ENCODE measurements around the gene TMEM143.
"Not testable (repeated sequence)": the region's sequence is repeated elsewhere in the genome, so short reads cannot be mapped to it uniquely, and the experiment has no call there.

The TMEM143 gene

DNA sequence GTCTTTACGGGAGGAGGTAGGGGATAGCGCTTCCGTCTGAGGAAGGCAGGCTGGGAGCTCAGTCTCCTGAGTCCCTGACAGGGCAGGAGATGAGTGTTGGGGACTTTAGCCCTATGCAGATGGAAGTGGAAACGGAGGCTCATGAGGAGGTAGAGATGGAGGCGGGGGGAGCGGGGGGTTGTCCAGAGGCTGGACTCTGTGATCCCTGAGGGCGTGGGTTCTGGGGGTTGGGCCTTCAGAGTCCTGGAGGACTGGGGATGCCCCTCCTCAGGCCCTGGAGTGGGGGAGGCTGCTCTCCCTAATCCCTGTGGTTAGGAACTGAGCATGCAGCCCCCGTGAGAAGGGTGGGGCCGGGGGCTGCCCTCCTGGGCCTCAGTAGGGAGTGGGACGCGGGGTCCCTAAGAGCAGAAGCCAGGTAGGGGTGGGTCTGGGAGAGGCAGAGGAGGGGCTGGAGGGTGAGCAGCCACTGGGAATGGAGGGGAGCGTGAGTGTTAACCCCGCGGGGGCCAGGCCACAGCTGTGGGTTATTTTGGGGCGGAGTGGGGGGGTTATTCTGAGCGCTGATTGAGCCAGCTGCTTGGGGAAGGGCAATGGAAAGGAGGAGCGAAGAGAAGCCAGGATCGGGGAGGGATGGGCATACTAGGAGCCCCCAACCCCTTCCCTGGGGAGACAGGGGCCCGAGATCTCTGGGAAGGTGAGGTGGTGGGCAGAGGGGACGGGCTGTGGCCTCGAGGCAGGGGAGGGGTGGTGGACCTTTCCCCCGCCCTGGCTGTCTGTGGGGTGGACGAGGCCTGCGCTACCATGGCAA, 32.5 kb upstream of the TMEM143 start:
- H3K4me3 ChIP-seq (ENCODE audit: low read length) = no peak overlapping the region
- H3K27ac ChIP-seq (ENCODE audit: low read length) = no peak overlapping the region
- peaks cover 35% of the 10 kb centered on the region for H3K4me1 ChIP-seq (ENCODE audit: control insufficient read depth, low read depth, low read length)
- peaks cover 61% of the 10 kb centered on the region for H3K27me3 ChIP-seq (ENCODE audit: control insufficient read depth, insufficient read depth, low read length)
- no peaks in the 10 kb centered on the region for H3K9me3 ChIP-seq (ENCODE audit: control insufficient read depth, low read depth, low read length)
- no peak overlapping the region for H3K9ac ChIP-seq (ENCODE audit: low read length)
- H3K36me3 ChIP-seq (ENCODE audit: control insufficient read depth, low read depth, low read length) = no peaks in the 10 kb centered on the region

DNA sequence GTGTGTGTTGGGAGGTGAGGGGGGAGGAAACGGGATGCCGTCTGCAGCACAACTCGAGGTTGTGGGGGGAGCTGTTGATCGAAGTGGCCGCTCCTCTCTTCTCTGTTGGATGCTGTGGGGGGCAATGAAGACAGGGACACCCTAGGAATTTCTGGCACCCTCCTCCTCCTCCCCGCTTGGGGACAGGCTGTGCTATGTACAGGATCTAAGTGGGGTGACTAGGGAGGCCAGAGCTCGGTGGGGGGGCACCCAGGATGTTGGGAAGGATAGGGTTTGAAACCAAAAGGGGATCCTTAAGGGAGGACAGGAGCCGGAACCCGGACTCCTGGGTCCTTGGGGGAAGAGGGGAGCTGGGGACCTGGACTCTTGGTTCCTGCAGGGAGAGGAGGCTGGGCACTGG, 31.8 kb upstream of the TMEM143 start:
- H3K4me3 ChIP-seq (ENCODE audit: low read length) = no peak overlapping the region
- H3K9ac ChIP-seq (ENCODE audit: low read length) = no peak overlapping the region
- no peaks in the 10 kb centered on the region for H3K36me3 ChIP-seq (ENCODE audit: control insufficient read depth, low read depth, low read length)
- H3K9me3 ChIP-seq (ENCODE audit: control insufficient read depth, low read depth, low read length) = no peaks in the 10 kb centered on the region
- peaks cover 30% of the 10 kb centered on the region for H3K4me1 ChIP-seq (ENCODE audit: control insufficient read depth, low read depth, low read length)
- H3K27ac ChIP-seq (ENCODE audit: low read length) = no peak overlapping the region
- H3K27me3 ChIP-seq (ENCODE audit: control insufficient read depth, insufficient read depth, low read length) = peaks cover 61% of the 10 kb centered on the region

DNA sequence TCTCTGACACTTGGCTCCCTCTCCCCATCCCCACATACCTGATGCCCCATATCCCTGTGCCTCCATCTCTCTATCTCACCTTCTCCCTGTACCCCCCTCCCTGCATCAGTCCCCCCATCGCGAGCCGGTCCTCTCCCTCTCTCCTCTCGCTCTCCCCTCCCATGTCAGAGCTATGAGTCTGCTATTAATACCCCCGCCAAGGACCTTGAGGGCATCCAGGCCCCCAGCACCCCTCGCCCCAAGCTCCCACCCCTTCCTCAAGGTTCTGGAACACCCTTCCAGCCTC, 31.4 kb upstream of the TMEM143 start:
- H3K9me3 ChIP-seq (ENCODE audit: control insufficient read depth, low read depth, low read length) = no peaks in the 10 kb centered on the region
- peaks cover 30% of the 10 kb centered on the region for H3K4me1 ChIP-seq (ENCODE audit: control insufficient read depth, low read depth, low read length)
- H3K36me3 ChIP-seq (ENCODE audit: control insufficient read depth, low read depth, low read length) = no peaks in the 10 kb centered on the region
- no peak overlapping the region for H3K9ac ChIP-seq (ENCODE audit: low read length)
- H3K4me3 ChIP-seq (ENCODE audit: low read length) = peak overlapping the region; percentile 53
- no peak overlapping the region for H3K27ac ChIP-seq (ENCODE audit: low read length)
- H3K27me3 ChIP-seq (ENCODE audit: control insufficient read depth, insufficient read depth, low read length) = peaks cover 61% of the 10 kb centered on the region

DNA sequence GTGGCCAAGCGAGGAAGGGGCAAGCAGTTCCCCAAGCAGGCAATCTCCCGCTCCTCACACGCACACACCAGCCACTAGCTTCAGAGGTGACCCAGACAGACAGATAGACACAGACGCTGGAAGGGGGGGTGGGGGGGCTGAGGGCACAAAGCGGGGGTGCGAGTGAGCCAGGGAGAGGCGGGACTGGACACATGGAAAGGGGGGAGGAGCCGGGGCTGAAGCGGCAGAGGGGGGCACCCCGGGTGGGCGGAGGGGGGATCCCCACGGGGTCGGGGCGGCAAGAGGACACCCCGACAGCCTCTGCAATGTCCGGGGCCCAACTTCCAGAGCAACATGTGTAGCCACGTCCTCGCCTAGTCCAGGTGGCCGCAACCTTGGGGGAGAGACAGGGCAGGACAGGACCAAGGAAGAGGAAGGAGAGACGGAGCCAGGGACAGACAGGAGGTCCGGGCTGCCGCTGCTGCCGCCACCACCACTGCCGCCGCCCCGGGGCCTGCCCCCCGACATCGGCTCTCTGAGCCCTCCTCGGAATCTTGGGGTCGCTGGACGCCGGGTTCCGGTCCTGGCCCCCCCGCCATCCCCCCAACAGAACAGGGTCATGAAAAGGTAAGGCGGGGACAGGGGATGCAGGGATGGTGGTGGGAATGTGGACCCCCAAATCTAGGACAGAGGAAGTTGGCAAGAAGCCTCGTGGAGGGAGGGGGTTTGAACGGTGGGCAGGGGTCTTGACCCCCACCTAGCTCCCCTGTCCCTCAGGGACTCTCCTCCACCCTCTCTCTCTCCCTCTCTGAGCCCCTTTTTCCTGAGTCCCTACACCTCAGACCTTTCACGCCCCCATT, 30.8 kb upstream of the TMEM143 start:
- H3K9ac ChIP-seq (ENCODE audit: low read length) = no peak overlapping the region
- peak overlapping the region; percentile 53 for H3K4me3 ChIP-seq (ENCODE audit: low read length)
- H3K9me3 ChIP-seq (ENCODE audit: control insufficient read depth, low read depth, low read length) = no peaks in the 10 kb centered on the region
- H3K27me3 ChIP-seq (ENCODE audit: control insufficient read depth, insufficient read depth, low read length) = peaks cover 61% of the 10 kb centered on the region
- peaks cover 30% of the 10 kb centered on the region for H3K4me1 ChIP-seq (ENCODE audit: control insufficient read depth, low read depth, low read length)
- no peak overlapping the region for H3K27ac ChIP-seq (ENCODE audit: low read length)
- no peaks in the 10 kb centered on the region for H3K36me3 ChIP-seq (ENCODE audit: control insufficient read depth, low read depth, low read length)

DNA sequence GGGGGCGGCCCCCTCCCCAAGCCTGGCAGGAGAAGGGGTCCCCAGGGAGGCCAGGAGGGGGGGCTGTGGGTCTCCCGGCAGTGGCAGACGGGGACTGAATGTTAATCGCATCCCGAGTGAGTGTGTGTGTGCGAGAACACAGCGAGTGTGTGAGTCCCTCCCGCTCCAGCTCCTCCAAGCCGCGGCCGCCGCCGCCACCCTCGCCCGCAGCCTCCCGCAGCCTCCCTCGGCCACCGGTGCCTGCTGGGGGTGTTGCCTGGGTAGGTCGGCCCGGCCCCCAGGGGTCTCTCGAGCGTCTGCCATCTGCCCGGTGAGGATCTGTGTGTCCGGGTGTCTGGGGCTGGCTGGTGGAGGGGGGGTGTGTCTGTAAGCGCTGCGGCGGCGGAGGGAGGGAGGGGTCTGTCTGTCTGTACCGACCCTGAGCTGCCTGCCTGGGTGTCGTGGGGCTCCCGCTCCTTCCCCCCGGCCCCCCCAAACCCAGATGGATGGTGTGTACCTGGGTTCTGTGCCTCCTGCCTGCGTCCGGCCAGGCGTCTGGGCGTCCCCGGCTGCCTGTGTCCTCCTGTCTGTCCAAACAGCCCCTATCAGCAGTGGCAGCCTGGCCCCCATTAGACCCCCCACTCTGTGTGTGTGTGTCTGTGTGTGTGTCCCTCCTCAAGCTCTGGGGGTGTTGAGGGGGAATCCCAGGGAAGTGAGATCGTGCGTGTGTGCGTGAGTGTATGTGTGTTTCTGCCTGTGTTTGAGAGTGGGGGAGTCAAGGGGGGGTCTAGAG, 30.0 kb upstream of the TMEM143 start, which contains the start of gene GRIN2D:
GRIN2D (plus strand) TSS at position 110 of the 772 bp plus-strand sequence. CDS start 4,725 bp downstream, outside the sequence.
- H3K27me3 ChIP-seq (ENCODE audit: control insufficient read depth, insufficient read depth, low read length) = peaks cover 61% of the 10 kb centered on the region
- H3K27ac ChIP-seq (ENCODE audit: low read length) = no peak within 1 kb of the TSS
- peaks cover 23% of the 10 kb centered on the region for H3K4me1 ChIP-seq (ENCODE audit: control insufficient read depth, low read depth, low read length)
- peaks cover 6% of the 10 kb centered on the region for H3K36me3 ChIP-seq (ENCODE audit: control insufficient read depth, low read depth, low read length)
- peak within 1 kb of the TSS; percentile 53 for H3K4me3 ChIP-seq (ENCODE audit: low read length)
- no peaks in the 10 kb centered on the region for H3K9me3 ChIP-seq (ENCODE audit: control insufficient read depth, low read depth, low read length)
- no peak within 1 kb of the TSS for H3K9ac ChIP-seq (ENCODE audit: low read length)

DNA sequence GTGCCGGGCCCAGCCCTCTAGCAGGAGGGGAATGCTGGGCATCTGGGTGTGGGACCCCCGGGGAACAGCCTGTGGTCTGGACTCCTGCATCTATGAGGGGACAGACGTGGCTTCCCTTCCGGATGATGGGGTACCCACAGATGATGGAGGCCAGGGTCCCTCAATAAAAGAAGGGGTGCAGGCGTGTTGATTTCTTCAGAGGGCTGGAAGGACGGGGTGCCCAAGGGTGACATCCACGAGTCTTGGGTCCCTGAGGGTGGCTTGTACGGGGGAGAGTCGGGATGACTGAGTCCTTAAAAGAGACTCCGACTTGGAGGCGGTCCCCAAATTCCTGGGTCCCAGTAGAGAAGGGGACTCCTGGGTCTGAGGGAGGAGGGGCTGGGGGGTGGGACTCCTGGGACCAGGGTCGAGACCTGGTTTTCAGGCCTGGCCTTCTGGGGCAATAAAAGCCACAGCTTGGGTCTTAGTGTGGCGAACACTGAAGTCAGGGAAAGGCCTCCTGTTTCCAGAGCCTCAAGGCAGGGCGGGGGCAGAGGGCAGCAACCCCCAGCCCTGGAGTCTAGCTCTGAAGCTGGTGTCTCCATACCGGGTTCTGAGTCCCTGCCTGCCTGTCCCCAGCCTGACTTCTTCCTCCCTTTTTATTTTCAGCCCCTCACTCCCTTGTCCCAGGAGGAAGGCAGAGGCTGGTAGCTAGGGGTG, 29.3 kb upstream of the TMEM143 start:
- H3K9ac ChIP-seq (ENCODE audit: low read length) = no peak overlapping the region

DNA sequence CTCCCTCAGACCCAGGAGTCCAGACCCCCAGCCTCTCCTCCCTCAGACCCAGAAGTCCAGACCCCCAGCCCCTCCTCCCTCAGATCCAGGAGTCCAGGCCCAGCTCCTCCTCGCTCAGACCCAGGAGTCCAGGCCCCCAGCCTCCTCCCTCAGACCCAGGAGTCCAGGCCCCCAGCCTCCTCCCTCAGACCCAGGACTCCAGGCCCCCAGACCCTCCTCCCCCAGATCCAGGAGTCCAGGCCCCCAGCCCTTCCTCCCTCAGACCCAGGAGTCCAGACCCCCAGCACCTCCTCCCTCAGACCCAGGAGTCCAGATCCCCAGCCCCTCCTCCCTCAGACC, 28.2 kb upstream of the TMEM143 start:
- Histone ChIP-seq H3K36me3 (ENCODE audit: control insufficient read depth, low read depth, low read length) (peaks cover 21% of the 10 kb centered on the region), H3K4me1 (ENCODE audit: control insufficient read depth, low read depth, low read length) (peaks cover 19% of the 10 kb centered on the region), H3K27me3 (ENCODE audit: control insufficient read depth, insufficient read depth, low read length) (peaks cover 48% of the 10 kb centered on the region)
- not testable (repeated sequence) for H3K9me3 ChIP-seq (ENCODE audit: control insufficient read depth, low read depth, low read length); H3K9ac ChIP-seq (ENCODE audit: low read length); H3K27ac ChIP-seq (ENCODE audit: low read length); H3K4me3 ChIP-seq (ENCODE audit: low read length)

More for the DNA sequence above, 29.3 kb upstream of the TMEM143 start:
- peak overlapping the region; percentile 53 for H3K4me3 ChIP-seq (ENCODE audit: low read length)
- H3K36me3 ChIP-seq (ENCODE audit: control insufficient read depth, low read depth, low read length) = peaks cover 13% of the 10 kb centered on the region
- peaks cover 58% of the 10 kb centered on the region for H3K27me3 ChIP-seq (ENCODE audit: control insufficient read depth, insufficient read depth, low read length)
- peaks cover 23% of the 10 kb centered on the region for H3K4me1 ChIP-seq (ENCODE audit: control insufficient read depth, low read depth, low read length)
- no peaks in the 10 kb centered on the region for H3K9me3 ChIP-seq (ENCODE audit: control insufficient read depth, low read depth, low read length)
- no peak overlapping the region for H3K27ac ChIP-seq (ENCODE audit: low read length)

DNA sequence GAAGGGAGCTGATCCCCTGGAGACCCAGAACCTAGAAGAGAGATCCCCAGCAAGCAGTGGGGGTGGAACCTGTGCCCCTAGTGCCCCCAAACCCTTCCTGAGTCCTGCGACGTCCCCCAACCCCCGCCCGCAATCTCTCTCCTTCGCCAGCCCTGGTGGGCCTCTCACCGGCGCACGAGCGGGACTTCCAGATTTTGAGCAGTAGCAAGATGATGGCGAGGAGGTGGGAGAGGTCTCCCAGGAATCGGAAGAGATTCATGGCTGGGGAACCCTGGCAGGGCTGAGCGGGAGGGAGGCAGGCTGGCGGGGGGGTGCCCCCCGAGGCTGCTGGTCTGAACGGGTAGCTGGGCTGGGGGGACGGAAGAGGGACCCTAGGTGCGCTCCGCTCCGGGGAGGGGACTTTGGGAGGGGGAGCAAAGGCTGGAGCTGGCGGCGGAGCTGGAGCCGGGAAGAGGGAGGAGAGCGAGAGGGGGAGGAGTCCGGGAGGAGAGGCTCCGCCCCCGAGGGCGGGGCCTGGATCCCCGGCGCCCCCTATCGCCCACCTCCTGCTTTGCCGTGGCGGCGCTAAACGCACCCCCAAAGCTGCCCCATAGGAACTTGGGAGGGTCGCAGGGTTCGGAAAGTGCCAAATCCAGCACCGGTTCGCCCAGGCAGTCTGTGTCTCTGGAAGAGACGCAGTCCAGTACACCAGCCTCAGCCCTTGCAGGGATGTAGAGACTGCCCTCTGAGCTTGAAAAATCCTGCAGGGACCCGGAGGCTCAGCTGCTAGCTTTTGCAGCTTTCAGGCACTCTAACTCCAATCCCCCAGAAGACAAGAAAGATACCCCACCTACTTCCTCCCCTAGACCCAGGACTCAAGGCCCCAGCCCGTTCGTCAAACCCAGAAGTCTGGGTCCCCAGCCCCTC, 27.6 kb upstream of the TMEM143 start, which contains the start of gene KDELR1:
KDELR1 (minus strand) TSS at position 452 of the 906 bp plus-strand sequence; CDS start at position 259, 193 bp downstream.
- H3K9me3 ChIP-seq (ENCODE audit: control insufficient read depth, low read depth, low read length) = no peaks in the 10 kb centered on the region
- H3K4me1 ChIP-seq (ENCODE audit: control insufficient read depth, low read depth, low read length) = peaks cover 19% of the 10 kb centered on the region
- H3K27me3 ChIP-seq (ENCODE audit: control insufficient read depth, insufficient read depth, low read length) = peaks cover 42% of the 10 kb centered on the region
- peak within 1 kb of the TSS; percentile 35 for H3K27ac ChIP-seq (ENCODE audit: low read length)
- H3K4me3 ChIP-seq (ENCODE audit: low read length) = peak within 1 kb of the TSS; percentile 91
- peak within 1 kb of the TSS; percentile 84 for H3K9ac ChIP-seq (ENCODE audit: low read length)
- H3K36me3 ChIP-seq (ENCODE audit: control insufficient read depth, low read depth, low read length) = peaks cover 23% of the 10 kb centered on the region

DNA sequence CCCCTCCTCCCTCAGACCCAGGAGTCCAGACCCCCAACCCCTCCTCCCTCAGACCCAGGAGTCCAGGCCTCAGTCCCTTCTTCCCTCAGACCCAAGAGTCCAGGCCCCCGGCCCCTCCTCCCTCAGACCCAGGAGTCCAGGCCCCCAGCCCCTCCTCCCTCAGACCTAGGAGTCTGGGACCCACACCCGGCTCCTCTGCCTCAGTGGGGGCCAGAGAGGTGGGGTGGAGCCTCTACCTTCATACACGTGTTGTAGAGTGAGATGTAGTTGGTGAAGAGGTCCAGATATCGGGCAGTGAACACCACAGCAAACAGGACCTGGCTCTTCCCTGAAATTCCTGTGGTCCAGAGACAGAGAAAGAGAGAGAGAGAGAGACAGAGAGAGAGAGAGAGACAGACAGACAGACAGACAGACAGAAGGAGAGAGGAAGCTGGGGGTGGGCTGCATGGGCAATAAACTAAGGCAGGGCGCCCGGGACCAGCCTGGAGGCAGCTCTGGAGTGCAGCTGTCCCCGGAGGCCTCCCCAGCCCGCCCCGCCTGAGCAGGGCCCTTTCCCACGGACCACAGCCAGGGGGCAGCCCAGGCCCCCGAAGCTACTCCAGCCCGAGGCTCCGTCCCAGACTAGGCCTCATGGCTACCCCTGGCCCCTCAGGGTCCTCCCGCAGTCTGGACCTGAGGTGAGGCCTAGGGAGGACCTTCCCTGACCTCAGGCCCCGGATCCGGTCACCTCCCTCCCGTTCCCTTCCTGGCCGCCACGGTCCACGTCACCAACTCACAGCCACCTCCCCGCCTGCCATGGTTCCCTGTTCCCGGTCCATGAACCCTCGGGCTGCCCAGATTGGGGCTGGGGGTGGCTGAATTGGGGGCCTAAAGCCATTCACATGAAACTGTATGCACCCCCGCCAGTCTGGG, 26.7 kb upstream of the TMEM143 start:
- peak overlapping the region; percentile 84 for H3K9ac ChIP-seq (ENCODE audit: low read length)
- H3K36me3 ChIP-seq (ENCODE audit: control insufficient read depth, low read depth, low read length) = peaks cover 32% of the 10 kb centered on the region
- H3K27ac ChIP-seq (ENCODE audit: low read length) = peak overlapping the region; percentile 35
- peaks cover 13% of the 10 kb centered on the region for H3K4me1 ChIP-seq (ENCODE audit: control insufficient read depth, low read depth, low read length)
- H3K4me3 ChIP-seq (ENCODE audit: low read length) = peak overlapping the region; percentile 91
- peaks cover 33% of the 10 kb centered on the region for H3K27me3 ChIP-seq (ENCODE audit: control insufficient read depth, insufficient read depth, low read length)
- no peaks in the 10 kb centered on the region for H3K9me3 ChIP-seq (ENCODE audit: control insufficient read depth, low read depth, low read length)
